WTC11 (cell line): ENCODE results near the gene CEP57L1. TPM values are rescaled to one million over a fixed set of nuclear protein-coding genes. Genes with fewer than 3 reads are reported as not detected.

Source experiments
- ATAC-seq: fragments of 200-7000 bp; cut with Tn5 transposase; 2 replicates; pipeline ENCODE4 v1.10.0; 2021; ENCODE audit warnings: mild to moderate bottlenecking, moderate library complexity
- CTCF ChIA-PET: fragments of 300-600 bp; sonication (Branson Sonifier 250); formaldehyde crosslinking; loops from one replicate; lab custom pipeline; 2021; ENCODE audit warnings: antibody characterized with exemption; lab: Charles Lee
- POLR2A ChIA-PET: fragments of 350-600 bp; sonication (Branson Sonifier 250); formaldehyde crosslinking; loops from one replicate; lab custom pipeline; 2021; ENCODE audit warnings: antibody characterized with exemption; lab: Charles Lee
- DNase-seq: peaks from one replicate; pipeline ENCODE4 v3.0.0; 2021; ENCODE audit warnings: low spot score
- H3K27ac Mint-ChIP-seq: 2 replicates; pipeline ENCODE4 v1.8.0; 2021; ENCODE audit warnings: mixed read lengths
- H3K27me3 Mint-ChIP-seq: 2 replicates; pipeline ENCODE4 v1.8.0; 2021; ENCODE audit warnings: low read depth, mild to moderate bottlenecking, moderate library complexity, mixed read lengths
- H3K36me3 Mint-ChIP-seq: 2 replicates; pipeline ENCODE4 v1.8.0; 2021; ENCODE audit warnings: mixed read lengths
- H3K4me1 Mint-ChIP-seq: 2 replicates; pipeline ENCODE4 v1.8.0; 2022; ENCODE audit warnings: mixed read lengths
- H3K4me3 Mint-ChIP-seq: 2 replicates; pipeline ENCODE4 v1.8.0; 2021; ENCODE audit warnings: mild to moderate bottlenecking, moderate library complexity, mixed read lengths
- H3K9me3 Mint-ChIP-seq: 2 replicates; pipeline ENCODE4 v1.8.0; 2021; ENCODE audit warnings: mixed read lengths
- EMX1 ChIP-seq: fragments of 250-450 bp; sonication (Bioruptor Pico); IDR thresholded peaks from 2 replicates; pipeline ENCODE4 v1.8.0; 2021; ENCODE audit warnings: mild to moderate bottlenecking
- ESRRA ChIP-seq: sonication (generic); formaldehyde crosslinking; IDR thresholded peaks from 2 replicates; pipeline ENCODE4 v1.8.1; 2022; ENCODE audit warnings: mild to moderate bottlenecking, missing genetic modification reagents, borderline replicate concordance
- ETV6 ChIP-seq: sonication (generic); formaldehyde crosslinking; IDR thresholded peaks from 2 replicates; pipeline ENCODE4 v1.8.1; 2022; ENCODE audit warnings: mild to moderate bottlenecking, missing genetic modification reagents
- FOXP4 ChIP-seq: sonication (generic); formaldehyde crosslinking; IDR thresholded peaks from 2 replicates; pipeline ENCODE4 v1.8.0; 2022; ENCODE audit warnings: mild to moderate bottlenecking, missing genetic modification reagents
- HMGA2 ChIP-seq: fragments of 250-450 bp; sonication (Bioruptor Pico); IDR thresholded peaks from 2 replicates; pipeline ENCODE4 v1.4.0; 2021; ENCODE audit warnings: mild to moderate bottlenecking, moderate library complexity
- OVOL2 ChIP-seq: fragments of 250-450 bp; sonication (Bioruptor Pico); IDR thresholded peaks from 2 replicates; pipeline ENCODE4 v1.9.0; 2021; ENCODE audit warnings: mild to moderate bottlenecking, borderline replicate concordance
- PREB ChIP-seq: sonication (generic); formaldehyde crosslinking; IDR thresholded peaks from 2 replicates; pipeline ENCODE4 v1.8.1; 2022; ENCODE audit warnings: mild to moderate bottlenecking, missing genetic modification reagents, moderate library complexity, borderline replicate concordance
- TEAD4 ChIP-seq: sonication (generic); formaldehyde crosslinking; IDR thresholded peaks from 2 replicates; pipeline ENCODE4 v1.8.0; 2022; ENCODE audit warnings: mild to moderate bottlenecking, missing genetic modification reagents
- ZNF219 ChIP-seq: sonication (generic); formaldehyde crosslinking; IDR thresholded peaks from 2 replicates; pipeline ENCODE4 v1.8.0; 2023; ENCODE audit warnings: missing genetic modification reagents, mild to moderate bottlenecking, borderline replicate concordance
- ZNF317 ChIP-seq: sonication (generic); formaldehyde crosslinking; IDR thresholded peaks from 2 replicates; pipeline ENCODE4 v1.8.1; 2023; ENCODE audit warnings: low read depth, mild to moderate bottlenecking, moderate library complexity, missing genetic modification reagents, borderline replicate concordance
- ZNF416 ChIP-seq: fragments of 250-450 bp; sonication (Bioruptor Pico); IDR thresholded peaks from 2 replicates; pipeline ENCODE4 v1.9.0; 2021; ENCODE audit warnings: mild to moderate bottlenecking, inconsistent platforms
- ZNF423 ChIP-seq: fragments of 250-450 bp; sonication (Bioruptor Pico); IDR thresholded peaks from 2 replicates; pipeline ENCODE4 v2.1.2; 2022; ENCODE audit warnings: mild to moderate bottlenecking, moderate library complexity
- total RNA-seq: library from RNA; stranded (reverse); gene quantifications from 3 replicates; pipeline ENCODE4 v1.2.3, GENCODE V29; 2021
- TF ChIP-seq, protein P1 (sequence below): sonication (generic); formaldehyde crosslinking; IDR thresholded peaks from 2 replicates; pipeline ENCODE4 v1.8.1; 2023; ENCODE audit warnings: mild to moderate bottlenecking, missing genetic modification reagents
- TF ChIP-seq, protein P2 (sequence below): fragments of 250-450 bp; sonication (Bioruptor Pico); conservative IDR thresholded peaks from 2 replicates; pipeline ENCODE4 v1.9.0; 2021; ENCODE audit warnings: mild to moderate bottlenecking
- TF ChIP-seq, protein P3 (sequence below): sonication (generic); formaldehyde crosslinking; IDR thresholded peaks from 2 replicates; pipeline ENCODE4 v1.8.0; 2023; ENCODE audit warnings: missing genetic modification reagents
- TF ChIP-seq, protein P4 (sequence below): fragments of 250-450 bp; sonication (Bioruptor Pico); IDR thresholded peaks from 2 replicates; pipeline ENCODE4 v1.8.0; 2021; ENCODE audit warnings: mild to moderate bottlenecking
- TF ChIP-seq, protein P5 (sequence below): sonication (generic); formaldehyde crosslinking; IDR thresholded peaks from 2 replicates; pipeline ENCODE4 v1.8.1; 2023; ENCODE audit warnings: mild to moderate bottlenecking, missing genetic modification reagents, moderate library complexity
- TF ChIP-seq, protein P6 (sequence below): sonication (generic); formaldehyde crosslinking; IDR thresholded peaks from 2 replicates; pipeline ENCODE4 v1.8.1; 2023; ENCODE audit warnings: mild to moderate bottlenecking, missing genetic modification reagents, borderline replicate concordance

The CEP57L1 gene
- total RNA-seq, 1 experiment from 2014 or later: 13.1 TPM

- TF ChIP-seq, protein P1, sequence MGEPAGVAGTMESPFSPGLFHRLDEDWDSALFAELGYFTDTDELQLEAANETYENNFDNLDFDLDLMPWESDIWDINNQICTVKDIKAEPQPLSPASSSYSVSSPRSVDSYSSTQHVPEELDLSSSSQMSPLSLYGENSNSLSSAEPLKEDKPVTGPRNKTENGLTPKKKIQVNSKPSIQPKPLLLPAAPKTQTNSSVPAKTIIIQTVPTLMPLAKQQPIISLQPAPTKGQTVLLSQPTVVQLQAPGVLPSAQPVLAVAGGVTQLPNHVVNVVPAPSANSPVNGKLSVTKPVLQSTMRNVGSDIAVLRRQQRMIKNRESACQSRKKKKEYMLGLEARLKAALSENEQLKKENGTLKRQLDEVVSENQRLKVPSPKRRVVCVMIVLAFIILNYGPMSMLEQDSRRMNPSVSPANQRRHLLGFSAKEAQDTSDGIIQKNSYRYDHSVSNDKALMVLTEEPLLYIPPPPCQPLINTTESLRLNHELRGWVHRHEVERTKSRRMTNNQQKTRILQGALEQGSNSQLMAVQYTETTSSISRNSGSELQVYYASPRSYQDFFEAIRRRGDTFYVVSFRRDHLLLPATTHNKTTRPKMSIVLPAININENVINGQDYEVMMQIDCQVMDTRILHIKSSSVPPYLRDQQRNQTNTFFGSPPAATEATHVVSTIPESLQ (CRISPR knock-in tag): no peak
- no peak for TF ChIP-seq OVOL2
- TF ChIP-seq, protein P2, sequence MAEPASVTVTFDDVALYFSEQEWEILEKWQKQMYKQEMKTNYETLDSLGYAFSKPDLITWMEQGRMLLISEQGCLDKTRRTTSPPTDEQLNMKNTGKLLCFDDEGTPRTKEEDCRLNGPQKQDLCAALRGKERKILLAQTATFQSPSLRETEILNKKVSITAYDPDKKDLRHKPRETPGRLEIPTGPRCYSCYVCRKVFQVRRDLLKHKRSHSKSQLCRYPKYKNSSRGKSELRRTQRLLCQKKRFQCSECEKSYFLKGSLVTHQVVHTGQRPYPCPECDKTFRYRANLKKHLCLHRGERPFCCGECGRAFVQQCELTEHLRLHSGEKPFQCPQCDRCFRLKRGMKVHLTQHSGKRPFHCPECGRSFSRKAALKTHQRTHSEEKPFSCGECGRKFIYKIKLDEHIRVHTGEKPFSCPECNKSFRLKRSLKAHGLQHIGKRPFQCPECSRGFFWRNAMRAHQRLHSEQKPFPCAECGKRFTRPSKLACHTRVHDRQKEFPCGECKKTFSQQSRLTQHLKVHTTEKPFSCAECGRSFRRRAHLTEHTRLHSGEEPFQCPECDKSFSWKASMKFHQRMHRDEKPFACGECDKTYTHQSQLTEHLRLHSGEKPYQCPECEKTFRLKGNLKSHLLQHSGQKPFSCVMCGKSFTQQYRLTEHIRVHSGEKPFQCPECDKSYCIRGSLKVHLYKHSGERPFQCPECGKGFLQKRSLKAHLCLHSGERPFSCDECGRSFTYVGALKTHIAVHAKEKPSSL: no peak
- TF ChIP-seq ZNF317 (CRISPR knock-in tag): no peak
- TF ChIP-seq ETV6 (CRISPR knock-in tag): no peak
- TF ChIP-seq ZNF423 (CRISPR knock-in tag): no peak
- no peak for TF ChIP-seq ESRRA
- TF ChIP-seq, protein P3, sequence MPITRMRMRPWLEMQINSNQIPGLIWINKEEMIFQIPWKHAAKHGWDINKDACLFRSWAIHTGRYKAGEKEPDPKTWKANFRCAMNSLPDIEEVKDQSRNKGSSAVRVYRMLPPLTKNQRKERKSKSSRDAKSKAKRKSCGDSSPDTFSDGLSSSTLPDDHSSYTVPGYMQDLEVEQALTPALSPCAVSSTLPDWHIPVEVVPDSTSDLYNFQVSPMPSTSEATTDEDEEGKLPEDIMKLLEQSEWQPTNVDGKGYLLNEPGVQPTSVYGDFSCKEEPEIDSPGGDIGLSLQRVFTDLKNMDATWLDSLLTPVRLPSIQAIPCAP: no peak
Observed at GRCh38 chr6:109056661-109057060, 38.6 kb upstream of the CEP57L1 start (continued).

DNA sequence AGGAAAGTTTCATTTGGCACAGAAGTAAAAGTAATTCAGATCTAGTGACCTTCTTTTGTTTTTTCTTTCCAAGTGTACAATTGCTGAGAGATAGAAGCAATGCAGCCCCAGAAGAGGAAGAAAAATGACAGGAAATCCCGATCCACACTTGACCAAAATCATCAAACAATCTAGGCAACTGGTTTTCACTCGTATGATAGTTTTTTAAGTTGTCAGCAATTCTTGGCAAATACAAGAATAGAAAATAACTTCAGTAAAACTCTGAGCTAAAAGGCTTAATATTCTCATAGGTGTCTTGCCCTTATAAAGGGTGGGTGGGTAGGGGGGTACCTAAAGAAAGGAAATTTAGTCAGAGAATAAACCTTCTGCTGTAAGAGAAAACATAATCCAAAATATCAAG lies 36.7 kb upstream of the CEP57L1 start:
- no peak for DNase-seq
- POLR2A ChIA-PET: no interaction called here
- no peak overlapping the region for H3K4me3 Mint-ChIP-seq
- CTCF ChIA-PET: interaction anchor here (1.0 kb wide), 1 partner anchor 91 kb away, joined by 3 read pairs; no protein-coding TSS in a partner anchor
- no peak for ATAC-seq
- peaks cover 7% of the 10 kb centered on the region for H3K4me1 Mint-ChIP-seq
- H3K36me3 Mint-ChIP-seq: no peaks in the 10 kb centered on the region
- H3K9me3 Mint-ChIP-seq: no peaks in the 10 kb centered on the region
- no peaks in the 10 kb centered on the region for H3K27me3 Mint-ChIP-seq
- H3K27ac Mint-ChIP-seq: no peak overlapping the region
- no peak for TF ChIP-seq ZNF416 (CRISPR knock-in tag)
- TF ChIP-seq, protein P4, sequence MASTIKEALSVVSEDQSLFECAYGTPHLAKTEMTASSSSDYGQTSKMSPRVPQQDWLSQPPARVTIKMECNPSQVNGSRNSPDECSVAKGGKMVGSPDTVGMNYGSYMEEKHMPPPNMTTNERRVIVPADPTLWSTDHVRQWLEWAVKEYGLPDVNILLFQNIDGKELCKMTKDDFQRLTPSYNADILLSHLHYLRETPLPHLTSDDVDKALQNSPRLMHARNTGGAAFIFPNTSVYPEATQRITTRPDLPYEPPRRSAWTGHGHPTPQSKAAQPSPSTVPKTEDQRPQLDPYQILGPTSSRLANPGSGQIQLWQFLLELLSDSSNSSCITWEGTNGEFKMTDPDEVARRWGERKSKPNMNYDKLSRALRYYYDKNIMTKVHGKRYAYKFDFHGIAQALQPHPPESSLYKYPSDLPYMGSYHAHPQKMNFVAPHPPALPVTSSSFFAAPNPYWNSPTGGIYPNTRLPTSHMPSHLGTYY (CRISPR knock-in tag): no peak
- no peak for TF ChIP-seq ZNF317 (CRISPR knock-in tag)
- no peak for TF ChIP-seq PREB (CRISPR knock-in tag)
- TF ChIP-seq EMX1 (CRISPR knock-in tag): no peak
- TF ChIP-seq, protein P5, sequence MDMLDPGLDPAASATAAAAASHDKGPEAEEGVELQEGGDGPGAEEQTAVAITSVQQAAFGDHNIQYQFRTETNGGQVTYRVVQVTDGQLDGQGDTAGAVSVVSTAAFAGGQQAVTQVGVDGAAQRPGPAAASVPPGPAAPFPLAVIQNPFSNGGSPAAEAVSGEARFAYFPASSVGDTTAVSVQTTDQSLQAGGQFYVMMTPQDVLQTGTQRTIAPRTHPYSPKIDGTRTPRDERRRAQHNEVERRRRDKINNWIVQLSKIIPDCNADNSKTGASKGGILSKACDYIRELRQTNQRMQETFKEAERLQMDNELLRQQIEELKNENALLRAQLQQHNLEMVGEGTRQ: no peak
- no peak for TF ChIP-seq ZNF219 (CRISPR knock-in tag)
- no peak for TF ChIP-seq FOXP4 (CRISPR knock-in tag)
- TF ChIP-seq HMGA2: no peak
- no peak for TF ChIP-seq TEAD4 (CRISPR knock-in tag)
- TF ChIP-seq, protein P6, sequence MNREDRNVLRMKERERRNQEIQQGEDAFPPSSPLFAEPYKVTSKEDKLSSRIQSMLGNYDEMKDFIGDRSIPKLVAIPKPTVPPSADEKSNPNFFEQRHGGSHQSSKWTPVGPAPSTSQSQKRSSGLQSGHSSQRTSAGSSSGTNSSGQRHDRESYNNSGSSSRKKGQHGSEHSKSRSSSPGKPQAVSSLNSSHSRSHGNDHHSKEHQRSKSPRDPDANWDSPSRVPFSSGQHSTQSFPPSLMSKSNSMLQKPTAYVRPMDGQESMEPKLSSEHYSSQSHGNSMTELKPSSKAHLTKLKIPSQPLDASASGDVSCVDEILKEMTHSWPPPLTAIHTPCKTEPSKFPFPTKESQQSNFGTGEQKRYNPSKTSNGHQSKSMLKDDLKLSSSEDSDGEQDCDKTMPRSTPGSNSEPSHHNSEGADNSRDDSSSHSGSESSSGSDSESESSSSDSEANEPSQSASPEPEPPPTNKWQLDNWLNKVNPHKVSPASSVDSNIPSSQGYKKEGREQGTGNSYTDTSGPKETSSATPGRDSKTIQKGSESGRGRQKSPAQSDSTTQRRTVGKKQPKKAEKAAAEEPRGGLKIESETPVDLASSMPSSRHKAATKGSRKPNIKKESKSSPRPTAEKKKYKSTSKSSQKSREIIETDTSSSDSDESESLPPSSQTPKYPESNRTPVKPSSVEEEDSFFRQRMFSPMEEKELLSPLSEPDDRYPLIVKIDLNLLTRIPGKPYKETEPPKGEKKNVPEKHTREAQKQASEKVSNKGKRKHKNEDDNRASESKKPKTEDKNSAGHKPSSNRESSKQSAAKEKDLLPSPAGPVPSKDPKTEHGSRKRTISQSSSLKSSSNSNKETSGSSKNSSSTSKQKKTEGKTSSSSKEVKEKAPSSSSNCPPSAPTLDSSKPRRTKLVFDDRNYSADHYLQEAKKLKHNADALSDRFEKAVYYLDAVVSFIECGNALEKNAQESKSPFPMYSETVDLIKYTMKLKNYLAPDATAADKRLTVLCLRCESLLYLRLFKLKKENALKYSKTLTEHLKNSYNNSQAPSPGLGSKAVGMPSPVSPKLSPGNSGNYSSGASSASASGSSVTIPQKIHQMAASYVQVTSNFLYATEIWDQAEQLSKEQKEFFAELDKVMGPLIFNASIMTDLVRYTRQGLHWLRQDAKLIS (CRISPR knock-in tag): no peak
